HG03378 (cell line): ENCODE measurements around the gene SFXN4.
"Not testable (repeated sequence)": the region's sequence is repeated elsewhere in the genome, so short reads cannot be mapped to it uniquely, and the experiment has no call there.

Source experiments
- ATAC-seq: cut with Tn5 transposase; IDR thresholded peaks from one replicate; pipeline ENCODE4 v1.9.1; 2021; ENCODE audit warnings: mild to moderate bottlenecking, moderate library complexity; ENCODE audit not compliant: unreplicated experiment

SFXN4 gene

GRCh38 chr10:119190954-119191785, 25.7 kb upstream of the SFXN4 start:
- ATAC-seq, result no peak

DNA sequence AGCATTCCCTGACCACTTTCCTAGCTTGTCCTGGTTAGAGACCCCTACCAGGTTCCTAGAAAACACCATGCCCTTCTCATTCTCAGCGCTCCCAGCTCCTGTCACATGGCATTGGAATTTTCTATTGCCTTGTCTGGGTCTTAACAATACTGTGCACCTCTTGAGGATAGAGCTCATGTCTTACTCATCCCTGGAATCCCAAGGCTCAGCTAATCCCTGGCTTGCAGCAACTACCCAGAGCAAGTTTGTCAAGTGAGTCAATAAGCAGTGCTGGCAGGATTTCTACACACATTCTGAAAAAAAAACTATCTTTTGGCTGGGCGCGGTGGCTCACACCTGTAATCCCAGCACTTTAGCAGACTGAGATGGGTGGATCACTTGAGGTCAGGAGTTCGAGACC, 24.8 kb upstream of the SFXN4 start:
- no peak for ATAC-seq

DNA sequence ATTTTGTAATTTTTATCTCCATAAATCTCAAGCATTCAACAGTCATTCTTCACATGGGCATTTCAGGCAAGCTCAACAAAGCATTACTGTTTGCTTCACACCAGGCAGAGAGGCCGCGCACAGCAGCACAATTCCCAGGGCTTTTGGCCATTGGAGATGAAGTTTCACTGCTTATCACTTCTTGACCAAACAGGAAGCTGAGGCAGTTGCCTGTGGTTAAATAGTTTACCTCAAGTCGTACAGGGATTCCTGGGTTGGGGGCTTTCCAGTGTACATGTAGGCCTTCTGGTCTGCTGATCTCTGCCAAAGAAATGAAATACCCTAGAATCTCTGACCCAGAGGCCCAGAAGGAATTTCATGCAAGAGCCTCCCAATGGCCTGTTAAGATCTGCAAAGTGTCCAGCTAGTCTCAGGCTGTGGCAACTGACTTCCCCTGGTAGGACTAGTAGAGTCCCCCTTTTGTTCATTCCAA, 24.3 kb upstream of the SFXN4 start:
- peak; percentile 59 for ATAC-seq

GRCh38 chr10:119183664-119184412, 18.3 kb upstream of the SFXN4 start:
- ATAC-seq, result no peak

- ATAC-seq, result not testable (repeated sequence)
Measured at GRCh38 chr10:119180850-119181400, 15.4 kb upstream of the SFXN4 start.

- peak; percentile 68 for ATAC-seq
Measured at GRCh38 chr10:119178372-119179119, 13.0 kb upstream of the SFXN4 start, which contains the start of gene PRDX3. Gene PRDX3 (minus strand): TSS chr10:119178812. CDS start chr10:119178790, 22 bp downstream.

GRCh38 chr10:119177708-119178371, 12.3 kb upstream of the SFXN4 start:
- peak; percentile 24 for ATAC-seq

DNA sequence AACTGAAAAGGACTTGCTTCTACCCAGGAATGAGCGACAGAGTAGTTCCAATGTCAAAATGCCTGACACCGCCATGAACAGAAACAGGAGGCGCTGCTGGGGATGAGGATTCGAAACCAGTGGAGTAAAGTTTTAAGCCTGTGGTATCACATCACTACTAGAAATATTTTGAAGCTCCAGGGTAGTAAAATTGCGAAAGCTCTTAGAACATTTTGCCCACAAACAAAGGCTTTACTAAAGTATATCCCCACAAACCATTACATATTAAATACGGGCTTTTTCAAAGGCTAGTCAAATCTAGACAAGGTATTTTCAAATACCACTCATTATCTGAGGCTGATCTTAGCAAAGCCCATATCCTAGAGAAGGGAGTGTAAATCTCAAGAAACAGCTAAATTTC, 10.7 kb upstream of the SFXN4 start:
- ATAC-seq, result no peak

- ATAC-seq, result no peak
Measured at GRCh38 chr10:119174109-119174508, 8.6 kb upstream of the SFXN4 start.

- ATAC-seq, result no peak
Measured at GRCh38 chr10:119167041-119167440, 1.5 kb upstream of the SFXN4 start.

DNA sequence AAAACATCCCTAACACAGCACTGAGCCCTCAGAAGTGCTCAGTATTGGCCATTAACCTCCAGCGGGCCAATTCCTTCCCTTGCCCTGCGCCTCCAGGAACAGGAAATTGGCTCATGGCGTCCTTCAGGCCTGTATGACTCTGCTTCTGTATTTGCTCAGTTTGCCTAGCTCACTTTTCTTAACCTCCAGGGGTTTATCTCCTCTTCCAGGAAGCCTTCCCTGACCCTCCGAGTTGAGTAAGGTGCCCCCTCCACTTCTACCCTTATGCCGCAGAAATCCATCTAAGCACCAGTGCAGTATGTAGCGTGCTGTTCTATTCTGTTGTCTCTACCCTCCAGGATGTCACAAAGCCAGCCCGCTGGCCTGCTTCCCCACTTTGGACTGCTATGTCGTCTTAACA, 1.1 kb upstream of the SFXN4 start:
- ATAC-seq, result no peak

DNA sequence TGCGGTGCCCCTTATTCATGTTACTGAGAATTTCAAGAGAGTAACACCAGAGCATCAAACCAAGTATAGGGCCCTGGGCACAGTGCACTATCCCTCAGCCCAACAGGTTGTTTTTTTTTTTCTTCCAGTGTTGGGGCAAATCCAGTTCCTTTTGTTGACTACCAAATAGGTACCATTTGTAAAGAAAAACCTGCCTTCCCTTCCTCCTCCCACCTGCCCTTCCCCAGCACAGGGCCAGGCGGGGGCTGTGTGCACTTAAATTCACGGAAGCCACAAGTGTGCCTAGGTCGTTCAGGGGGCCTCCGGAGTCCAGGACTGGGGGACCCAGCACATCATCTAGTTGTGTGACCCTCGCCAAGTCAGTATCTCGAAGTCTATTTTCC, 595 bp upstream of the SFXN4 start:
- no peak for ATAC-seq

- ATAC-seq, result no peak
Measured at GRCh38 chr10:119162452-119163092, 2.9 kb downstream of the SFXN4 start.

DNA sequence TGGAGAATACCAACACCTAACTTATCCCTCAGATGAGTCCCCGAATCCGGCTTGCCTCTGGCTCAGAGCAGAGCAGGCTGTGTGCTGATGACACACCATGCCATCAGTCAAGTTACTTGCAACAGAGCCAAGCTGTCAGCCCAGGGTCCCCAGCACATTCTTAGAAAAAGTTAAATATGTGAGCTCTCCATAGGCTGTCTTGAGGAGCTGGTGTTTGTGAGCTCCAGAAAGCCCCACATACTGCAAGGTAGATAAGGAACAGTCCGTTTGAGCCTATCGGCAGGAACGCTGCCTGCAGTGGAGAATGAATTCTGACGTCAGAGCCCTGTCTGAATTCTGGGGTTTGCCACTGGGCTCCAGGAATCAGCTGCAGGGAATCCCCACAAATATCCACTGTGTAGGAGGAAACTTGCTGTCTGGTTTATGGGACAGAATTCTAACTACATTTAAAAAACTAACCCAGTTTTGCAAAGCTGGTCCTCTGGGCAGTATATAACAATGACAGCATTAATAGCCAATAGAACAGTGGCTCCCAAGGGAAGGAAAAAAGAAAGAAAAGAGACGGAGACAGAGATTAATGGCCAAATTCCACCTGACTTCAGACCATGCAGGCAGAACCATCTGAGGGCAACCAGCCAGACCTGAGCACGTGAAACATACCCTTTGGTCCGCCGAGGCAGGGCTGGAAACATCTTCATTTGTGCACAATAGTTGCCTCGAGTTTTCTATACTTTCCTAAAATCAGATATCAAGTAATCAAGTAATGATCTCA, 3.6 kb downstream of the SFXN4 start:
- ATAC-seq, result no peak

DNA sequence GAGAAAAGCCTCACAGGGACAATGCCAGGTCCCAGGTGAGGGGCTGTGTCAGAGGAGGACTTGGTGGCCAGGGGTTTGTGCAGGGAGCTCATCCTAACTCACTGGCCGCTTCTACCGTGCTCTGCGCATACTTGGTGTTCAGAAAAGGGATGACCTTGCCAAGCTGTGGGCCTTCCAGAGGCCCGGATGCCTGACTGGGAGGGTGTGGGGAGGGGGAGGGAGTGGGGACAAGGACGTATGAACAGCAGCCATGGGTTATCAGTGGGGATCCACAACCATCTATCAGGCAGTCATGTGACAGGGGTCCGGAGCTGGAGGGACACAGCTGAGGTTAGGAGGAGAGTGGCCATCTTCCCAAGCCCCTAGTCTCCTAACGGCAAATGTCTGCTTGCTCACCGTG, 6.2 kb downstream of the SFXN4 start:
- no peak for ATAC-seq

GRCh38 chr10:119153661-119154060, 11.9 kb downstream of the SFXN4 start:
- ATAC-seq, result no peak

GRCh38 chr10:119153041-119153440, 12.5 kb downstream of the SFXN4 start:
- no peak for ATAC-seq

GRCh38 chr10:119151601-119152000, 13.9 kb downstream of the SFXN4 start:
- ATAC-seq, result not testable (repeated sequence)

DNA sequence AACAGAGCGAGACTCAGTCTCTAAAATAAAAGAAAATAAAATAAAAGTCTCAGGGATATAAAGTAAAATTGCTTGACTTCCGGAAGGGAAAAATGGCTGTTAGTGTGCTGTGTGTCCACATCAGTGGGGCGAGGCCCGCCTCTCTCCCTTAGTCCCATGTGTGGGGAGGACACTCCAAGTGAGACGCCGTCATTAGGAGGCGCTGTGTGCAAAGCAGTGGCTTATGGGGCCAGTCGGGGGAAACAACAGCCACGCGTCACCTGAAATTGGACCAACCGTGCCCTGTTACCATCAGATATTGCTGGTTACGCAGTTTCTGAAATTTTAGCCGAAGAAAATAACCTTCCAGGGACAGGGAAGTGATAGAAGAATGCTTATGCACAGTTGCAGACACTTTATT, 15.8 kb downstream of the SFXN4 start:
- no peak for ATAC-seq
